Right kidney (tissue), 9 donors: ENCODE results near the gene GNL1.

Experiments used
- DNase-seq: peaks from one replicate; pipeline ENCODE4 v3.0.0-alpha.2; 2016
- long read RNA-seq, 8 donors: transcript quantifications; one replicate each; lab custom pipeline, GENCODE V29; 2026

Gene GNL1, protein sequence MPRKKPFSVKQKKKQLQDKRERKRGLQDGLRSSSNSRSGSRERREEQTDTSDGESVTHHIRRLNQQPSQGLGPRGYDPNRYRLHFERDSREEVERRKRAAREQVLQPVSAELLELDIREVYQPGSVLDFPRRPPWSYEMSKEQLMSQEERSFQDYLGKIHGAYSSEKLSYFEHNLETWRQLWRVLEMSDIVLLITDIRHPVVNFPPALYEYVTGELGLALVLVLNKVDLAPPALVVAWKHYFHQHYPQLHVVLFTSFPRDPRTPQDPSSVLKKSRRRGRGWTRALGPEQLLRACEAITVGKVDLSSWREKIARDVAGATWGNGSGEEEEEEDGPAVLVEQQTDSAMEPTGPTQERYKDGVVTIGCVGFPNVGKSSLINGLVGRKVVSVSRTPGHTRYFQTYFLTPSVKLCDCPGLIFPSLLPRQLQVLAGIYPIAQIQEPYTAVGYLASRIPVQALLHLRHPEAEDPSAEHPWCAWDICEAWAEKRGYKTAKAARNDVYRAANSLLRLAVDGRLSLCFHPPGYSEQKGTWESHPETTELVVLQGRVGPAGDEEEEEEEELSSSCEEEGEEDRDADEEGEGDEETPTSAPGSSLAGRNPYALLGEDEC
- long read RNA-seq, donor 1, full-length matches to known transcripts, result 13 of 46 reads
- long read RNA-seq, donor 1, partial matches to known transcripts, result 33 of 46 reads
- long read RNA-seq, donor 1, other reads (novel, unspliced or antisense), result 0 of 46 reads
- long read RNA-seq, donor 2, full-length matches to known transcripts, result 13 of 13 reads
- long read RNA-seq, donor 2, partial matches to known transcripts, result 0 of 13 reads
- long read RNA-seq, donor 2, other reads (novel, unspliced or antisense), result 0 of 13 reads
- long read RNA-seq, donor 3, full-length matches to known transcripts, result 5 of 12 reads
- long read RNA-seq, donor 3, partial matches to known transcripts, result 7 of 12 reads
- long read RNA-seq, donor 3, other reads (novel, unspliced or antisense), result 0 of 12 reads
- long read RNA-seq, donor 4, full-length matches to known transcripts, result 9 of 27 reads
- long read RNA-seq, donor 4, partial matches to known transcripts, result 18 of 27 reads
- long read RNA-seq, donor 4, other reads (novel, unspliced or antisense), result 0 of 27 reads
- long read RNA-seq, donor 5, full-length matches to known transcripts, result 11 of 17 reads
- long read RNA-seq, donor 5, partial matches to known transcripts, result 6 of 17 reads
- long read RNA-seq, donor 5, other reads (novel, unspliced or antisense), result 0 of 17 reads
- long read RNA-seq, donor 6, full-length matches to known transcripts, result 9 of 9 reads
- long read RNA-seq, donor 6, partial matches to known transcripts, result 0 of 9 reads
- long read RNA-seq, donor 6, other reads (novel, unspliced or antisense), result 0 of 9 reads
- long read RNA-seq, donor 7, full-length matches to known transcripts, result 10 of 171 reads
- long read RNA-seq, donor 7, partial matches to known transcripts, result 161 of 171 reads
- long read RNA-seq, donor 7, other reads (novel, unspliced or antisense), result 0 of 171 reads
- long read RNA-seq, donor 8, full-length matches to known transcripts, result 13 of 13 reads
- long read RNA-seq, donor 8, partial matches to known transcripts, result 0 of 13 reads
- long read RNA-seq, donor 8, other reads (novel, unspliced or antisense), result 0 of 13 reads

- DNase-seq, result peak; percentile 99
These were observed at the start of gene GNL1 for GRCh38 chr6:30556066-30556905. Gene GNL1 (minus strand): TSS chr6:30556489. CDS start chr6:30556203, 286 bp downstream.

- no peak for DNase-seq
These were observed 47.7 kb upstream of the GNL1 start for GRCh38 chr6:30603961-30604360.

GRCh38 chr6:30601815-30602641 lies 45.7 kb upstream of the GNL1 start:
- no peak for DNase-seq

GRCh38 chr6:30601436-30601814 lies 45.1 kb upstream of the GNL1 start:
- DNase-seq, result no peak

DNA sequence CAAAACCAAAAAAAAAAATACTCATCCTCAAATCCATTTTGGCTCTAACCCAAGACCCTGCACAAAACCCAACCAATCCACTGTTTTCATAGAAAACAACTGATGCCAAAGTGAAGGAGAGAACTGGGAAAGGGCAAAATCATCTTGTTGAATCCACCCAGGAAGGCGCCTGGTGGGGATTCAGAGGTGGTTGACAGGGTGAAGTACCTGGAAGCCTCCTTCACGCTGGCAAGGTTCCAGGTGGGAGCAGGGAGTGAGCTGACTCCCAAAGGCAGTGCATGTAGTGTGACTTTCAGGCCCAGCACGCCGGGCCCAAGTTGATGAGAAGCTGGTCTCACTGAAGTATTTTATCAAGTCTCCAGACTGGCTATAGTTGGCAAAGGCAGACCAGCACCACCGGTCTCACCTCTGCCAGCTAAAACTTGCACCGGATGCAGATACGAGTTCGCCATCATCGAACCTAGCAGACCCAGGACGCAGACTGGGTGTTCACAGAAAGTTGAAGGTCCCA lies 44.2 kb upstream of the GNL1 start:
- no peak for DNase-seq

GRCh38 chr6:30599625-30600324 lies 43.5 kb upstream of the GNL1 start:
- DNase-seq, result no peak

DNA sequence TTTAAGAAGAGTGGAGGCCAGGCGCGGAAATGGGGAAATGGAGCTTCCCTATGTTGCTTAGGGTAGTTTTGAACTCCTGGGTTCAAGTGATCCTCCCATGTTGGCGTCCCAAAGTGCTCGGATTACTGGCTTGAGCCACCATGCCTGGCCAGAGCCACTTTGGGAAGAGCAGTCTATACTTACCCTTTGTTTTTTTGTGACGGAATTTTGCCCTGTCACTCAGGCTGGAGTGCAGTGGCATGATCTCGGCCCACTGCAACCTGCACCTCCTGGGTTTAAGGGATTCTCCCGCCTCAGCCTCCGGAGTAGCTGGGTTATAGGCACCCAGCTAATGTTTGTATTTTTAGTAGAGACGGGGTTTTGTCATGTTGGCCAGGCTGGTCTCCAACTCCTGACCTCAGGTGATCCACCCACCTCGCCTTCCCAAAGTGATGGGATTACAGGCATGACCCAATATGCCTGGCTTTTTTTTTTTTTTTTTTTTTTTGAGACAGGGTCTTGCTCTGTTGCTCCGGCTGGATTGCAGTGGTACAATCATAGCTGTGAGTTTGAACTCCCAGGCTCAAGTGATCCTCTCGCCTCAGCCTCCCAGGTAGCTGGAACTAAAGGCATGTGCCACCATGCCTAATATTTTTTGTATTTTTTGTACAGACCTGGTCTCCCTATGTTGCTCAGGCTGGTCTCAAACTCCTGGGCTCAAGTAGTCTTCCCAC lies 42.8 kb upstream of the GNL1 start:
- DNase-seq, result no peak

DNA sequence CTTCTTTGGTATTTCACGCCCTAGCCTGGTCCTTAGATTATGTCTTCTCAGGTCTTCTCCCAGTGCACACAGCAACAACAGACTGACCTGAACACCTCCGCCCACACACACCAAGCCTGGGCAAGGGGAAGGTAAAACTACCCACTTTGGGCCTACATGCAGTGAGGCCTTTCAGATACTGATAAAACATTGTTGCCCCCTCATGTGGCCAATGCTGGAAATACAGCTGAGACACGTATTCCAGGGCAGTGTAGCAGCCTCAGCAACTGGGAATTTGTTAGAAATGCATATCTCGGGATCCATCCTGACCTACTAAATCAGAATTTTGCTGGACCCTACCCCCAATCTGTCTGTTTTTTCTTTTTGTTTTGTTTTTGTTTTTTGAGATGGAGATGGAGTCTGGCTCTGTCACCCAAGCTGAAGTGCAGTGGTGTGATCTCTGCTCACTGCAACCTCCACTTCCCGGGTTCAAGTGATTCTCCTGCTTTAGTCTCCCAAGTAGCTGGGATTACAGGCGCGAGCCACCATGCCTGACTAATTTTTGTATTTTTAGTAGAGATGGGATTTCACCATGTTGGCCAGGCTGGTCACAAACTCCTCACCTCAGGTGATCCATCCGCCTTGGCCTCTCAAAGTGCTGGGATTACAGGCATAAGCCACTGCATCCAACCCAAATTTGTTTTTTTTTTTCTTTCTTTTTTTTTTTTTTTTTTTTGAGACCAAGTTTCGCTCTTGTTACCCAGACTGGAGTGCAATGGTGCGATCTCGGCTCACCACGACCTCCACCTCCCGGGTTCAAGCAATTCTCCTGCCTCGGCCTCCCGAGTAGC lies 41.2 kb upstream of the GNL1 start:
- DNase-seq, result peak; percentile 48

DNA sequence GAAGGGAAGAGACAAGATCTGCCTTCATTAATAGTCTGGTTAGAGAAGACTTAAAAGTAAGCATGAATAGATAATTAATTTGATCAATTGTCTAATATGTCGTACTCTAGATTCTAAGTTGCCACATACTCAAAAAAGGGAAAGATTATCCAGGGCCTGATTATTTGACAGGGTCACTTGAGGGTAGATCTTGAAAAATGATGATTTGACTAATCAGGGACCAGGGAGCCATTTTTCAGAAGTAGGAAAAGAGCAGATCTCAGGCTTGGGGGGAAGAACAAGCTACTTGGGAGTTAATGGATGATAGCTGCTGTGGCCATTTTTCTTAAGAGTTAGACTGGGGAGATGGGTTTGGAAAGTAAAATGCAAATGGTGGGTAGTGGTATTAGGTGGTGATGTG lies 36.0 kb upstream of the GNL1 start:
- DNase-seq, result no peak

DNA sequence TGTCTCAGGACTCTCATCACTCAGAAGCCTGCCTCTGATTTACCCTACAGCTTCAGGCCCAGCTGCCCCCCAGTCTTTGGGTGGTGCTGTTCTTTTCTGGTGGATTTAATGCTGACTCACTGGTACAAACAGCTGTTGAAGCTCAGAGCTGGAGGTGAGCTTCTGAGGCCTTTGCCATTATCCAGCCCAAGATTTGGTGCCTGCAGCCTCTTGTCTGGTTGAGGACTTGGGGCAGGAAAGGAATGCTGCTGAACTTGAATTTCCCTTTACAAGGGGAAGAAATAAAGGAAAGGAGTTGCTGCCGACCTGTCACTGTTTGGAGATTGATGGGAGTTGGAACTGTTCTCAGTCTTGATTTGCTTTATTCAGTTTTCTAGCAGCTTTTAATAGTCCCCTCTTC lies 34.7 kb upstream of the GNL1 start:
- DNase-seq, result no peak

DNA sequence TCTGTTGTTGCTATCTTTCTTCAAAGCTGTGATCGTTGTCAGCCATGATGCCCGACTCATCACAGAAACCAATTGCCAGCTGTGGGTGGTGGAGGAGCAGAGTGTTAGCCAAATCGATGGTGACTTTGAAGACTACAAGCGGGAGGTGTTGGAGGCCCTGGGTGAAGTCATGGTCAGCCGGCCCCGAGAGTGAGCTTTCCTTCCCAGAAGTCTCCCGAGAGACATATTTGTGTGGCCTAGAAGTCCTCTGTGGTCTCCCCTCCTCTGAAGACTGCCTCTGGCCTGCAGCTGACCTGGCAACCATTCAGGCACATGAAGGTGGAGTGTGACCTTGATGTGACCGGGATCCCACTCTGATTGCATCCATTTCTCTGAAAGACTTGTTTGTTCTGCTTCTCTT lies 34.2 kb upstream of the GNL1 start:
- DNase-seq, result no peak

- no peak for DNase-seq
These were observed 33.6 kb upstream of the GNL1 start for GRCh38 chr6:30589754-30590358.

DNA sequence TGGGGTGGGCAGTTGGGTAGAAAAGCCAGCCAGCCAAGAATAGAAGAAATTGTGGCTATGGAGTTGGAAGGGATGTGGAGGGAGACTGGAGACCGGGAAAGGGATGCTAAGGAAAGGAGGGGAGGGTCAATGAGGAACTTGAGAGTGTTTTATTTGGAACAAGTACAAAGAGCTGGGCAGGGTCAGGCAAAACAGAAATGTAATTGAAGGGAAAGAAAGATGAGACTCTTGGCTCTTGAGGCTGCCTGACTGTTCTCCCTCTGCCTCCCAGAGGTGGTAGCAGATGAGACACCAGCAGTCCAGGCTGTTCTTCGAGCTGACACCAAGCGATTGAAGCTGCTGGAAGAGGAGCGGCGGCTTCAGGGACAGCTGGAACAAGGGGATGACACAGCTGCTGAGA lies 27.6 kb upstream of the GNL1 start:
- no peak for DNase-seq

DNA sequence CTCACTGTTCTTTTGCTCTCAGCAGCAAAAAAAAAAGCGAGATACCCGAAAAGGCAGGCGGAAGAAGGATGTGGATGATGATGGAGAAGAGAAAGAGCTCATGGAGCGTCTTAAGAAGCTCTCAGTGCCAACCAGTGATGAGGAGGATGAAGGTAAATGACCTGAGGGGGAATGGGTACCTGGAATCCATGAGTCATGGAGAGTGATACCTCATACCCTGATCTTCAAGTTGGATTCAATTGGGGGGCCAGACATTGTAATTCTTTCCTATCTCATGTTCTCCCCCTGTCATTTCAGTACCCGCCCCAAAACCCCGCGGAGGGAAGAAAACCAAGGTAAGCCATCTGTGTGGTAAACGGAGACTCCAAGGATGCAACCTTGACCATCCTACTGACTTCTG lies 21.8 kb upstream of the GNL1 start:
- DNase-seq, result no peak

- DNase-seq, result no peak
These were observed 16.8 kb upstream of the GNL1 start for GRCh38 chr6:30573113-30573512.

DNA sequence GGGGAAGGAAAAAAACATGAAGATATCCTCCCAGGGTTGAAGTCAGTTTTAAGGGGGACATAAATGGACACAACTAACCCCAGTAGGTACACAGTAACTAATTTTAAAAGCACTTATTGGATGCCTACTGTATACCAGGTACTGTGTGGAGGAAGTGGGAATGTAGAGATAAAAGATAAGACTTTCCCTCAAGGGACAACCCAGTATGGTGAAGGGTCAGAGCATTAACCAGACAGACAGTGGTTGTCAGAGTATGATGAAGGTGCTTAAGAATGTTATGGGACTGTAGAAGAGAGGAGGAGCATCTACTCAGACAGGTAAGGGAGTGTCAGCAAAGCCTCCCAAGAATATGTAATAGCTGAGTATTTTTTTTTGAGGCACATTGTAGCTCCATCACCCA lies 15.9 kb upstream of the GNL1 start:
- DNase-seq, result no peak

DNA sequence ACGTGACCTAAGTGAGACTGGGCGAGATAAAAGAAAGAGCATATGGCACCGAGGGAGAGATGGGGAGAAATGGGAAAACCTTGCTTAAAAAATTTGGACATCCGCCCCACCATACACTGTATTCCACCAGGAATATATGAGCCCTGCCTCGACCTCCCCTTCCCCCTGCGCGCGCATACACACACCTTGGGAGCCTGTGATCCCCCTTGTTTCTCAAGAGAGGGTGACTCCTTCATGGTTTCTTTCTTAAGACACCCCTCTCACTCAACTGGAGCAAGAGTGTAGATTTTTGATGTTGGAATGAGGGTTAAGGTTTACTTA lies 15.4 kb upstream of the GNL1 start:
- DNase-seq, result no peak
